ENCODE measurements around the gene G6PC2. TPM values are rescaled to one million over a fixed set of nuclear protein-coding genes. Genes with fewer than 3 reads are reported as not detected.

G6PC2 gene
- total and polyA plus RNA-seq, 2 donors (not counting 1 experiment from before 2014, with no cell fraction given) = not detected

DNA sequence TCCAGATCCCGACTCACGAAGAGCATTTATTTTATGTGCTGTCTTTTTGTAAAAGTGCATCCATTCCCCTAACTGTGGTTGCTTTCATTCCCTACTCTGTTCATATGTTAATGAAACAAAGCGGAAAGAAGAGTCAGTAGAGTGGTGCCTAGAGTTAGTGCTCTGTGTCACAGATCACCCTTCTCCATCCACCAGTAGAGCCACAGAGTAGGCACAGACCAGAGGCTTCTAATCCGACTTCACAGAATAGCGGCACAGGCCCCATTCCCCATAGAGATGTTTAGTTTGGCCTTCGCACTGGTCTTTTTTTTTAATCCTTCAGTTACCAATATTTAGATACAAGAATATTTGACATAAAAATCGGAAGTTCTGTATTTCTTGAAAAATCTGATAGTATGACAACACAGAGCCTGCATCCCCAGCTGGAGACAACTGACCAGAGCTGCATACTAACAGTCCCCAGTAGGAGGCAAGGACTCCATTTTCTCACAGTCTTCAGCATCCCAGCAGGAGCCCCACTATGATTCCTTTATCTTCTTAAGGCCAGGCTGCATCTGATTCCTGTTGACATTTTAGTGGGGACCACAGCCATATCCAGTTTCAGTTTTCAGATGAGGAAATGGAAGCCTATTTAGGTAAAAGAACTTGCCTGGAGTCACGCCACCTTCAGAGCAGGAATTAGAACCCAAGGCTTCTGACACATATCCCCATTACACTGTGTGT lies 7.0 kb downstream of the G6PC2 start:
- Histone ChIP-seq H4K20me1 (ENCODE audit: control insufficient read depth, insufficient read depth, low read length, poor library complexity, severe bottlenecking) (no peaks in the 10 kb centered on the region), H2AFZ (ENCODE audit: insufficient read depth, low read depth, low read length, poor library complexity, severe bottlenecking) (no peak overlapping the region), H3K4me3 (ENCODE audit: control extremely low read depth in 1 of 5, extremely low read depth in 1 of 5, insufficient read depth in 1 of 5, low read depth in 2 of 5, low read length in 4 of 5) (no peak overlapping the region), H3K36me3 (replicated peaks in 1 of 2; ENCODE audit: control extremely low read depth in 1 of 2, control insufficient read depth in 1 of 2, extremely low read depth in 1 of 2, insufficient read depth in 2 of 2, low read length in 1 of 2) (no peaks in the 10 kb centered on the region), H3K27me3 (replicated peaks in 1 of 4; ENCODE audit: control extremely low read depth in 1 of 4, control insufficient read depth in 3 of 4, insufficient read depth in 4 of 4, low read length in 3 of 4) (peaks cover 0 to 3% (median 0%) of the 10 kb centered on the region in 4 experiments), H3K4me1 (ENCODE audit: control insufficient read depth in 2 of 2, insufficient read depth in 2 of 2, low read length in 2 of 2) (peaks cover 0 to 7% of the 10 kb centered on the region in 2 donors), H3K79me2 (ENCODE audit: control insufficient read depth, insufficient read depth, low read length) (no peaks in the 10 kb centered on the region), H3K27ac (ENCODE audit: low read length in 2 of 2) (no peak overlapping the region), H3K4me2 (replicated peaks; ENCODE audit: low read depth, low read length, poor library complexity, severe bottlenecking) (no peak overlapping the region), H3K9ac (ENCODE audit: low read length) (no peak overlapping the region), H3K9me3 (ENCODE audit: control extremely low read depth in 1 of 3, control insufficient read depth in 2 of 3, insufficient read depth in 1 of 3, low read length in 2 of 3) (no peaks in the 10 kb centered on the region)
- ChIA-PET CTCF (no interaction called here), POLR2A (no interaction called here)
- ATAC-seq (ENCODE audit: low read depth) (no peak), DNase-seq (no peak)
- H3K4me1 Mint-ChIP-seq = peaks cover 4% of the 10 kb centered on the region
- H3K27ac Mint-ChIP-seq = no peak overlapping the region
- intact Hi-C loops (cut with micrococcal nuclease) = no loop called here
- H3K4me3 Mint-ChIP-seq = no peak overlapping the region
- H3K27me3 Mint-ChIP-seq = peaks cover 36% of the 10 kb centered on the region
- no peak for TF ChIP-seq EZH2 (IDR thresholded peaks at IDR 0.05; ENCODE audit: borderline replicate concordance, insufficient read depth, low read depth, low read length, poor library complexity, severe bottlenecking)
- TF ChIP-seq, protein P1, sequence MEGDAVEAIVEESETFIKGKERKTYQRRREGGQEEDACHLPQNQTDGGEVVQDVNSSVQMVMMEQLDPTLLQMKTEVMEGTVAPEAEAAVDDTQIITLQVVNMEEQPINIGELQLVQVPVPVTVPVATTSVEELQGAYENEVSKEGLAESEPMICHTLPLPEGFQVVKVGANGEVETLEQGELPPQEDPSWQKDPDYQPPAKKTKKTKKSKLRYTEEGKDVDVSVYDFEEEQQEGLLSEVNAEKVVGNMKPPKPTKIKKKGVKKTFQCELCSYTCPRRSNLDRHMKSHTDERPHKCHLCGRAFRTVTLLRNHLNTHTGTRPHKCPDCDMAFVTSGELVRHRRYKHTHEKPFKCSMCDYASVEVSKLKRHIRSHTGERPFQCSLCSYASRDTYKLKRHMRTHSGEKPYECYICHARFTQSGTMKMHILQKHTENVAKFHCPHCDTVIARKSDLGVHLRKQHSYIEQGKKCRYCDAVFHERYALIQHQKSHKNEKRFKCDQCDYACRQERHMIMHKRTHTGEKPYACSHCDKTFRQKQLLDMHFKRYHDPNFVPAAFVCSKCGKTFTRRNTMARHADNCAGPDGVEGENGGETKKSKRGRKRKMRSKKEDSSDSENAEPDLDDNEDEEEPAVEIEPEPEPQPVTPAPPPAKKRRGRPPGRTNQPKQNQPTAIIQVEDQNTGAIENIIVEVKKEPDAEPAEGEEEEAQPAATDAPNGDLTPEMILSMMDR (IDR thresholded peaks at IDR 0.05) = no peak
- WGBS (ENCODE audit: insufficient coverage) = no CpG with 5 or more reads among the region's 8 CpGs
- no peaks in the 10 kb centered on the region for H3K9me3 Mint-ChIP-seq (ENCODE audit: insufficient read depth)

DNA sequence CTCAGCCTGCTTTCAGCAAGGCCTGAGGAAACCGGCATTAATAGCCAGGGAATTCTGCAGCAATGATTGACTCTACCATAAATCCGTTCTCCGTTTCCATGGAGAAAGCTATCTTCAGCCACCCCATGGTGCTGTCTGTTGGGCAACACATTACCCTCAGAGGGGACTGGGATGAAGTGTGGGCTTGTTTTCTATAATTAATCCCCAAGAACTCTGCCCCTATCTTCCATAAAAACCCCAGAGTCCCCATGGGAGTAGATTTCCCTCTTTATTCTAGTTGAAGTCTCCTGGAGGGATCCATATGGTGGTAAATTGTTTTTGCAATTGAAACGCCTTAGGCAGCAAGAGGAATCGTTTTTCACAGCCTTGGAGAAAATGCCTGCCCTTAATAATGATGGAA lies 9.2 kb downstream of the G6PC2 start:
- ATAC-seq (ENCODE audit: low read depth) = no peak
- H3K4me1 ChIP-seq (ENCODE audit: control insufficient read depth in 2 of 2, insufficient read depth in 2 of 2, low read length in 2 of 2) = peaks cover 0 to 7% of the 10 kb centered on the region in 2 donors
- ChIA-PET POLR2A (no interaction called here), CTCF (interaction anchor here (0.8 to 1.0 kb wide), 2 partner anchors 11 to 567 kb away, joined by 3 read pairs; no protein-coding TSS in a partner anchor)
- no peaks in the 10 kb centered on the region for H3K36me3 ChIP-seq (replicated peaks in 1 of 2; ENCODE audit: control extremely low read depth in 1 of 2, control insufficient read depth in 1 of 2, extremely low read depth in 1 of 2, insufficient read depth in 2 of 2, low read length in 1 of 2)
- H2AFZ ChIP-seq (ENCODE audit: insufficient read depth, low read depth, low read length, poor library complexity, severe bottlenecking) = no peak overlapping the region
- Mint-ChIP-seq H3K27me3 (peaks cover 40% of the 10 kb centered on the region), H3K27ac (no peak overlapping the region), H3K4me3 (no peak overlapping the region), H3K4me1 (peaks cover 4% of the 10 kb centered on the region), H3K9me3 (ENCODE audit: insufficient read depth) (no peaks in the 10 kb centered on the region)
- no peaks in the 10 kb centered on the region for H3K79me2 ChIP-seq (ENCODE audit: control insufficient read depth, insufficient read depth, low read length)
- H4K20me1 ChIP-seq (ENCODE audit: control insufficient read depth, insufficient read depth, low read length, poor library complexity, severe bottlenecking) = no peaks in the 10 kb centered on the region
- DNase-seq = no peak
- TF ChIP-seq, protein P1 (IDR thresholded peaks at IDR 0.05) = no peak
- TF ChIP-seq EZH2 (IDR thresholded peaks at IDR 0.05; ENCODE audit: borderline replicate concordance, insufficient read depth, low read depth, low read length, poor library complexity, severe bottlenecking) = no peak
- H3K4me2 ChIP-seq (replicated peaks; ENCODE audit: low read depth, low read length, poor library complexity, severe bottlenecking) = no peak overlapping the region
- intact Hi-C loops (cut with micrococcal nuclease) = no loop called here
- H3K27me3 ChIP-seq (replicated peaks in 1 of 4; ENCODE audit: control extremely low read depth in 1 of 4, control insufficient read depth in 3 of 4, insufficient read depth in 4 of 4, low read length in 3 of 4) = peaks cover 0 to 3% (median 2%) of the 10 kb centered on the region in 4 experiments
- H3K9me3 ChIP-seq (ENCODE audit: control extremely low read depth in 1 of 3, control insufficient read depth in 2 of 3, insufficient read depth in 1 of 3, low read length in 2 of 3) = no peaks in the 10 kb centered on the region
- H3K27ac ChIP-seq (ENCODE audit: low read length in 2 of 2) = no peak overlapping the region
- 80% methylated on average over 1 of the region's 5 CpGs for WGBS (ENCODE audit: insufficient coverage)
- H3K9ac ChIP-seq (ENCODE audit: low read length) = no peak overlapping the region
- no peak overlapping the region for H3K4me3 ChIP-seq (ENCODE audit: control extremely low read depth in 1 of 5, extremely low read depth in 1 of 5, insufficient read depth in 1 of 5, low read depth in 2 of 5, low read length in 4 of 5)
